HCT116 (cell line): ENCODE results near the gene CCDC121. TPM values are rescaled to one million over a fixed set of nuclear protein-coding genes. Genes with fewer than 3 reads are reported as not detected.

Experiments
- ATAC-seq: fragments of 200-7000 bp; cut with Tn5 transposase; 2 replicates; pipeline ENCODE4 v1.9.1; 2020; ENCODE audit warnings: mild to moderate bottlenecking, moderate library complexity
- BruUV-seq: library from RNA; stranded (reverse); fragments of 400-500 nt; replicated peaks from 2 replicates; lab custom pipeline; 2021; lab: Mats Ljungman, UMichigan
- CTCF ChIA-PET: fragments of 300-600 bp; sonication (Branson Sonifier 250); formaldehyde crosslinking; loops from one replicate; lab custom pipeline; 2021; ENCODE audit warnings: antibody characterized with exemption; lab: Charles Lee
- POLR2A ChIA-PET: fragments of 300-600, 350-600 bp; sonication (Branson Sonifier 250); formaldehyde crosslinking; loops from one replicate; lab custom pipeline; 2021; ENCODE audit warnings: antibody characterized with exemption; lab: Charles Lee
- RAD21 ChIA-PET, 2 experiments: fragments of 300-600 bp; sonication (Branson Sonifier 250); formaldehyde crosslinking; loops; one replicate each; lab custom pipeline; 2023; ENCODE audit warnings: low total read pairs in 2 of 2; ENCODE audit not compliant: uncharacterized antibody in 2 of 2, unreplicated experiment in 2 of 2, low non-redundant PET in 1 of 2; lab: Charles Lee
- DNase-seq: peaks from one replicate; pipeline ENCODE4 v3.0.0-alpha.2; 2010; ENCODE audit warnings: low read depth, low spot score
- H2AFZ ChIP-seq: fragments of 200-600 bp; shearing (Covaris generic), sonication (generic); 2 replicates; pipeline ENCODE4 v1.6.1; 2017; ENCODE audit warnings: low read depth, mixed run types, mixed read lengths, antibody characterized with exemption, low read length; ENCODE audit not compliant: poor library complexity, severe bottlenecking
- H3K27ac ChIP-seq: 2 replicates; pipeline ENCODE4 v1.5.1; 2012; ENCODE audit warnings: low read depth, low read length
- H3K27me3 ChIP-seq: fragments of 200-600 bp; sonication (generic); 2 replicates; pipeline ENCODE4 v1.6.1; 2016; ENCODE audit warnings: mixed run types, low read length, mixed read lengths; ENCODE audit not compliant: insufficient read depth
- H3K36me3 ChIP-seq, 2 experiments: fragments of 200-500 bp in 1 of 2; fragments of 200-600 bp in 1 of 2; sonication (Bioruptor generic) in 1 of 2; sonication (generic) in 1 of 2; 2 replicates each; pipeline versions ENCODE4 v1.5.1 to v1.6.1; 2014 to 2016; ENCODE audit warnings: low read length in 2 of 2, inconsistent platforms in 1 of 2, mixed read lengths in 1 of 2, mixed run types in 1 of 2; ENCODE audit not compliant: insufficient read depth in 2 of 2, control insufficient read depth in 1 of 2
- H3K4me1 ChIP-seq, 2 experiments: fragments of 200-600 bp in 1 of 2; sonication (generic) in 1 of 2; 2 replicates each; pipeline versions ENCODE4 v1.5.1 to v1.6.1; 2012 to 2017; ENCODE audit warnings: low read length in 2 of 2, inconsistent platforms in 1 of 2, mild to moderate bottlenecking in 1 of 2, mixed read lengths in 1 of 2, mixed run types in 1 of 2, moderate library complexity in 1 of 2; ENCODE audit not compliant: insufficient read depth in 2 of 2, control insufficient read depth in 1 of 2
- H3K4me2 ChIP-seq: fragments of 200-600 bp; sonication (generic); 2 replicates; pipeline ENCODE4 v1.6.1; 2017; ENCODE audit warnings: mixed run types, low read length, mixed read lengths
- H3K4me3 ChIP-seq, 2 experiments: fragments of 200-600 bp in 1 of 2; sonication (generic) in 1 of 2; replicated peaks in 1 of 2; 2 replicates each; pipeline ENCODE4 v1.5.1; 2011 to 2016; ENCODE audit warnings: low read length in 2 of 2, control low read depth in 1 of 2, low read depth in 1 of 2, mild to moderate bottlenecking in 1 of 2, mixed read lengths in 1 of 2, mixed run types in 1 of 2
- H3K79me2 ChIP-seq: fragments of 200-600 bp; sonication (generic); 2 replicates; pipeline ENCODE4 v1.6.1; 2017; ENCODE audit warnings: mild to moderate bottlenecking, mixed run types, low read length, moderate library complexity, mixed read lengths; ENCODE audit not compliant: insufficient read depth
- H3K9ac ChIP-seq: fragments of 200-600 bp; sonication (generic); 2 replicates; pipeline ENCODE4 v1.6.1; 2016; ENCODE audit warnings: low read length, mixed read lengths
- H3K9me2 ChIP-seq: fragments of 200-600 bp; sonication (generic), shearing (Covaris generic); 2 replicates; pipeline ENCODE4 v1.6.1; 2017; ENCODE audit warnings: mixed run types, mild to moderate bottlenecking, moderate library complexity; ENCODE audit not compliant: insufficient read depth
- H3K9me3 ChIP-seq, 2 experiments: fragments of 200-500 bp in 1 of 2; fragments of 200-600 bp in 1 of 2; sonication (Bioruptor generic) in 1 of 2; sonication (generic) in 1 of 2; 2 replicates each; pipeline ENCODE4 v1.6.1; 2014 to 2017; ENCODE audit warnings: low read length in 2 of 2, mixed read lengths in 2 of 2, inconsistent platforms in 1 of 2, low read depth in 1 of 2, mild to moderate bottlenecking in 1 of 2, mixed run types in 1 of 2, moderate library complexity in 1 of 2; ENCODE audit not compliant: control insufficient read depth in 1 of 2, insufficient read depth in 1 of 2
- H4K20me1 ChIP-seq: fragments of 200-600 bp; sonication (generic), shearing (Covaris generic); 2 replicates; pipeline ENCODE4 v1.6.1; 2017; ENCODE audit warnings: mixed run types, mild to moderate bottlenecking, moderate library complexity; ENCODE audit not compliant: insufficient read depth
- CEBPB ChIP-seq: IDR thresholded peaks from 2 replicates; pipeline ENCODE4 v1.6.1; 2012; ENCODE audit warnings: low read depth
- ELF1 ChIP-seq: IDR thresholded peaks from 2 replicates; pipeline ENCODE4 v1.6.1; 2012; ENCODE audit warnings: low read depth, borderline replicate concordance
- EZH2phosphoT487 ChIP-seq: fragments of 200-600 bp; IDR thresholded peaks from 2 replicates; pipeline ENCODE4 v1.6.1; 2018; ENCODE audit warnings: antibody characterized with exemption, borderline replicate concordance
- JUND ChIP-seq: IDR thresholded peaks from 2 replicates; pipeline ENCODE4 v1.6.1; 2012
- POLR2A ChIP-seq: IDR thresholded peaks from 2 replicates; pipeline ENCODE4 v1.7.0; 2011; ENCODE audit warnings: borderline replicate concordance; ENCODE audit not compliant: insufficient read depth, insufficient read length; ENCODE audit errors: extremely low read depth
- POLR2AphosphoS5 ChIP-seq: IDR thresholded peaks from 2 replicates; pipeline ENCODE4 v1.6.1; 2011; ENCODE audit warnings: mild to moderate bottlenecking, low read depth, low read length, moderate library complexity
- RAD21 ChIP-seq: IDR thresholded peaks from 2 replicates; pipeline ENCODE4 v1.6.1; 2012; ENCODE audit warnings: low read depth, mild to moderate bottlenecking
- SIN3A ChIP-seq: IDR thresholded peaks from 2 replicates; pipeline ENCODE4 v1.6.1; 2012; ENCODE audit warnings: low read depth
- SP1 ChIP-seq: IDR thresholded peaks from 2 replicates; pipeline ENCODE4 v1.6.1; 2012; ENCODE audit warnings: low read depth
- TCF7L2 ChIP-seq: IDR thresholded peaks from 2 replicates; pipeline ENCODE4 v1.7.0; 2011; ENCODE audit warnings: borderline replicate concordance, inconsistent platforms; ENCODE audit not compliant: insufficient read depth, insufficient read length; ENCODE audit errors: extremely low read depth
- YY1 ChIP-seq: IDR thresholded peaks from 2 replicates; pipeline ENCODE4 v1.6.1; 2011; ENCODE audit warnings: low read length, low read depth, moderate library complexity, mild to moderate bottlenecking; ENCODE audit not compliant: insufficient replicate concordance; ENCODE audit errors: extremely low read depth
- intact Hi-C: fragments of 100-400 bp; cut with micrococcal nuclease; formaldehyde crosslinking; loops from 2 replicates; pipeline ENCODE4 v1.10.0; 2022
- total RNA-seq: library from RNA; stranded (reverse); gene quantifications from one replicate; pipeline ENCODE4 v1.2.1, GENCODE V29; 2021; ENCODE audit not compliant: unreplicated experiment
- TF ChIP-seq, protein P1 (sequence below): IDR thresholded peaks from 2 replicates; pipeline ENCODE4 v1.6.1; 2012; ENCODE audit warnings: low read depth
- TF ChIP-seq, protein P2 (sequence below), 3 experiments: fragments of 200-600 bp in 1 of 3; sonication (generic) in 1 of 3; IDR thresholded peaks in 2 of 3; conservative IDR thresholded peaks in 1 of 3; 2 replicates each; pipeline ENCODE4 v1.5.1; 2012 to 2017; ENCODE audit warnings: low read depth in 2 of 3, low read length in 2 of 3, antibody characterized with exemption in 1 of 3, borderline replicate concordance in 1 of 3, control low read depth in 1 of 3, mild to moderate bottlenecking in 1 of 3, mixed read lengths in 1 of 3, mixed run types in 1 of 3, moderate library complexity in 1 of 3; ENCODE audit not compliant: insufficient read depth in 1 of 3
- TF ChIP-seq, protein P3 (sequence below): IDR thresholded peaks from 2 replicates; pipeline ENCODE4 v1.6.1; 2011; ENCODE audit warnings: mild to moderate bottlenecking, low read length, moderate library complexity; ENCODE audit not compliant: insufficient replicate concordance; ENCODE audit errors: extremely low read depth
- TF ChIP-seq, protein P4 (sequence below): IDR thresholded peaks from 2 replicates; pipeline ENCODE4 v1.6.1; 2012

CCDC121 gene
- total RNA-seq, 1 experiment from 2014 or later, result 2.1 TPM

DNA sequence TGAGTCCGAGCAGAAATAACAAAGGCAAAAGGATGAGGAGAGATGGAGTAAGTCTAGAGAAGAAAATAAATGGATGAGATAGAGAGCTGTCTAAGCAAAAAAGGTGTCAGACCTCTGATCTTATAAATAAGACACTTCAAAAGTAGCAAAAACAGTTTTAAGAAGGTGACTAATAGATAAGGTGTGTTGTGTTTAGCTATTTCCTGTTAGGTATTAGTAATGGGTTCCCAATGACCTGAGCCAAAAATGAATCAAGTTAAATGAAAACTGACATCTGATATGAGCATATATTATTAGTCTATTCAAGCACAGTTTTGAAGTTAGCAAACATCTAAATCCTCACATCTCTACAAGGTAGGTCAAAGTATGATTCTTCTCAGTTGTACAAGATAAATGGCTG lies 24.0 kb upstream of the CCDC121 start:
- DNase-seq (no peak), ATAC-seq (no peak)
- Histone ChIP-seq H3K4me3 (no peak overlapping the region), H4K20me1 (no peaks in the 10 kb centered on the region), H3K4me1 (peaks cover 0 to 8% of the 10 kb centered on the region in 2 experiments; a peak in 1 of 4 replicates), H2AFZ (no peak overlapping the region), H3K79me2 (no peaks in the 10 kb centered on the region), H3K36me3 (peaks cover 30 to 33% of the 10 kb centered on the region in 2 experiments; a peak in 3 of 4 replicates), H3K4me2 (no peak overlapping the region), H3K27me3 (no peaks in the 10 kb centered on the region), H3K9ac (no peak overlapping the region), H3K9me2 (no peaks in the 10 kb centered on the region), H3K9me3 (no peaks in the 10 kb centered on the region), H3K27ac (no peak overlapping the region)
- POLR2A ChIA-PET, result no interaction called here
- CTCF ChIA-PET, result no interaction called here
- RAD21 ChIA-PET, result no interaction called here
- intact Hi-C loops, result no loop called here
- BruUV-seq, result no TSS peak
- TF ChIP-seq JUND (no peak), CEBPB (no peak), ELF1 (no peak), POLR2A (no peak), TCF7L2 (no peak), EZH2phosphoT487 (no peak), RAD21 (no peak), SIN3A (no peak), POLR2AphosphoS5 (no peak), SP1 (no peak), YY1 (no peak)
- TF ChIP-seq, protein P1, sequence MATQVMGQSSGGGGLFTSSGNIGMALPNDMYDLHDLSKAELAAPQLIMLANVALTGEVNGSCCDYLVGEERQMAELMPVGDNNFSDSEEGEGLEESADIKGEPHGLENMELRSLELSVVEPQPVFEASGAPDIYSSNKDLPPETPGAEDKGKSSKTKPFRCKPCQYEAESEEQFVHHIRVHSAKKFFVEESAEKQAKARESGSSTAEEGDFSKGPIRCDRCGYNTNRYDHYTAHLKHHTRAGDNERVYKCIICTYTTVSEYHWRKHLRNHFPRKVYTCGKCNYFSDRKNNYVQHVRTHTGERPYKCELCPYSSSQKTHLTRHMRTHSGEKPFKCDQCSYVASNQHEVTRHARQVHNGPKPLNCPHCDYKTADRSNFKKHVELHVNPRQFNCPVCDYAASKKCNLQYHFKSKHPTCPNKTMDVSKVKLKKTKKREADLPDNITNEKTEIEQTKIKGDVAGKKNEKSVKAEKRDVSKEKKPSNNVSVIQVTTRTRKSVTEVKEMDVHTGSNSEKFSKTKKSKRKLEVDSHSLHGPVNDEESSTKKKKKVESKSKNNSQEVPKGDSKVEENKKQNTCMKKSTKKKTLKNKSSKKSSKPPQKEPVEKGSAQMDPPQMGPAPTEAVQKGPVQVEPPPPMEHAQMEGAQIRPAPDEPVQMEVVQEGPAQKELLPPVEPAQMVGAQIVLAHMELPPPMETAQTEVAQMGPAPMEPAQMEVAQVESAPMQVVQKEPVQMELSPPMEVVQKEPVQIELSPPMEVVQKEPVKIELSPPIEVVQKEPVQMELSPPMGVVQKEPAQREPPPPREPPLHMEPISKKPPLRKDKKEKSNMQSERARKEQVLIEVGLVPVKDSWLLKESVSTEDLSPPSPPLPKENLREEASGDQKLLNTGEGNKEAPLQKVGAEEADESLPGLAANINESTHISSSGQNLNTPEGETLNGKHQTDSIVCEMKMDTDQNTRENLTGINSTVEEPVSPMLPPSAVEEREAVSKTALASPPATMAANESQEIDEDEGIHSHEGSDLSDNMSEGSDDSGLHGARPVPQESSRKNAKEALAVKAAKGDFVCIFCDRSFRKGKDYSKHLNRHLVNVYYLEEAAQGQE, result no peak
- TF ChIP-seq, protein P2, sequence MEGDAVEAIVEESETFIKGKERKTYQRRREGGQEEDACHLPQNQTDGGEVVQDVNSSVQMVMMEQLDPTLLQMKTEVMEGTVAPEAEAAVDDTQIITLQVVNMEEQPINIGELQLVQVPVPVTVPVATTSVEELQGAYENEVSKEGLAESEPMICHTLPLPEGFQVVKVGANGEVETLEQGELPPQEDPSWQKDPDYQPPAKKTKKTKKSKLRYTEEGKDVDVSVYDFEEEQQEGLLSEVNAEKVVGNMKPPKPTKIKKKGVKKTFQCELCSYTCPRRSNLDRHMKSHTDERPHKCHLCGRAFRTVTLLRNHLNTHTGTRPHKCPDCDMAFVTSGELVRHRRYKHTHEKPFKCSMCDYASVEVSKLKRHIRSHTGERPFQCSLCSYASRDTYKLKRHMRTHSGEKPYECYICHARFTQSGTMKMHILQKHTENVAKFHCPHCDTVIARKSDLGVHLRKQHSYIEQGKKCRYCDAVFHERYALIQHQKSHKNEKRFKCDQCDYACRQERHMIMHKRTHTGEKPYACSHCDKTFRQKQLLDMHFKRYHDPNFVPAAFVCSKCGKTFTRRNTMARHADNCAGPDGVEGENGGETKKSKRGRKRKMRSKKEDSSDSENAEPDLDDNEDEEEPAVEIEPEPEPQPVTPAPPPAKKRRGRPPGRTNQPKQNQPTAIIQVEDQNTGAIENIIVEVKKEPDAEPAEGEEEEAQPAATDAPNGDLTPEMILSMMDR (IDR thresholded peaks at IDR 0.05 in 2 of 3, conservative IDR thresholded peaks at IDR 0.05 in 1 of 3; ENCODE audit: borderline replicate concordance in 1 of 3, insufficient read depth in 1 of 3, low read depth in 2 of 3, low read length in 2 of 3), result no peak
- TF ChIP-seq, protein P3, sequence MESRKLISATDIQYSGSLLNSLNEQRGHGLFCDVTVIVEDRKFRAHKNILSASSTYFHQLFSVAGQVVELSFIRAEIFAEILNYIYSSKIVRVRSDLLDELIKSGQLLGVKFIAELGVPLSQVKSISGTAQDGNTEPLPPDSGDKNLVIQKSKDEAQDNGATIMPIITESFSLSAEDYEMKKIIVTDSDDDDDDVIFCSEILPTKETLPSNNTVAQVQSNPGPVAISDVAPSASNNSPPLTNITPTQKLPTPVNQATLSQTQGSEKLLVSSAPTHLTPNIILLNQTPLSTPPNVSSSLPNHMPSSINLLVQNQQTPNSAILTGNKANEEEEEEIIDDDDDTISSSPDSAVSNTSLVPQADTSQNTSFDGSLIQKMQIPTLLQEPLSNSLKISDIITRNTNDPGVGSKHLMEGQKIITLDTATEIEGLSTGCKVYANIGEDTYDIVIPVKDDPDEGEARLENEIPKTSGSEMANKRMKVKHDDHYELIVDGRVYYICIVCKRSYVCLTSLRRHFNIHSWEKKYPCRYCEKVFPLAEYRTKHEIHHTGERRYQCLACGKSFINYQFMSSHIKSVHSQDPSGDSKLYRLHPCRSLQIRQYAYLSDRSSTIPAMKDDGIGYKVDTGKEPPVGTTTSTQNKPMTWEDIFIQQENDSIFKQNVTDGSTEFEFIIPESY, result no peak
- TF ChIP-seq, protein P4, sequence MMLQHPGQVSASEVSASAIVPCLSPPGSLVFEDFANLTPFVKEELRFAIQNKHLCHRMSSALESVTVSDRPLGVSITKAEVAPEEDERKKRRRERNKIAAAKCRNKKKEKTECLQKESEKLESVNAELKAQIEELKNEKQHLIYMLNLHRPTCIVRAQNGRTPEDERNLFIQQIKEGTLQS, result no peak
